HepG2 (cell line): ENCODE measurements around the gene COX6B1. TPM values are rescaled to one million over a fixed set of nuclear protein-coding genes. Genes with fewer than 3 reads are reported as not detected.

ENCODE experiments used
- ADNP ChIP-seq: sonication (generic); formaldehyde crosslinking; IDR thresholded peaks from 2 replicates; pipeline ENCODE4 v1.4.0; 2020; ENCODE audit warnings: missing genetic modification reagents
- AGO1 ChIP-seq: fragments of 200-400 bp; formaldehyde crosslinking; IDR thresholded peaks from 2 replicates; pipeline ENCODE4 v1.6.1; 2017; ENCODE audit warnings: mild to moderate bottlenecking, low read depth, low read length, moderate library complexity; ENCODE audit not compliant: poor library complexity, severe bottlenecking
- GRHL1 ChIP-seq: sonication (generic); formaldehyde crosslinking; conservative IDR thresholded peaks from 2 replicates; pipeline ENCODE4 v1.8.0; 2022; ENCODE audit warnings: missing genetic modification reagents
- HOXA3 ChIP-seq: sonication (generic); formaldehyde crosslinking; IDR thresholded peaks from 2 replicates; pipeline ENCODE4 v1.5.0; 2020; ENCODE audit warnings: missing genetic modification reagents
- KLF16 ChIP-seq, 2 experiments: sonication (generic) in 1 of 2; formaldehyde crosslinking in 1 of 2; IDR thresholded peaks; 2 replicates each; pipeline versions ENCODE4 v1.6.1 to v1.8.0; 2016 to 2023; ENCODE audit warnings: missing genetic modification reagents in 2 of 2, missing compliant biosample characterization in 1 of 2
- MED13 ChIP-seq: sonication (generic); formaldehyde crosslinking; IDR thresholded peaks from 2 replicates; pipeline ENCODE4 v1.5.0; 2020; ENCODE audit warnings: missing genetic modification reagents
- MEF2D ChIP-seq: sonication (generic); formaldehyde crosslinking; IDR thresholded peaks from 2 replicates; pipeline ENCODE4 v1.5.1; 2020; ENCODE audit warnings: mild to moderate bottlenecking, missing genetic modification reagents
- RBFOX2 ChIP-seq: fragments of 200-400 bp; formaldehyde crosslinking; IDR thresholded peaks from 2 replicates; pipeline ENCODE4 v1.6.1; 2017; ENCODE audit warnings: low read depth, mild to moderate bottlenecking, low read length
- RFXAP ChIP-seq: sonication (generic); formaldehyde crosslinking; IDR thresholded peaks from 2 replicates; pipeline ENCODE4 v1.4.0; 2020; ENCODE audit warnings: missing genetic modification reagents, borderline replicate concordance
- SNAPC2 ChIP-seq: sonication (generic); formaldehyde crosslinking; IDR thresholded peaks from 2 replicates; pipeline ENCODE4 v1.8.1; 2022; ENCODE audit warnings: mild to moderate bottlenecking, missing genetic modification reagents
- STAT5B ChIP-seq: sonication (generic); formaldehyde crosslinking; IDR thresholded peaks from 2 replicates; pipeline ENCODE4 v1.4.0; 2020; ENCODE audit warnings: missing genetic modification reagents
- TRAFD1 ChIP-seq: sonication (generic); formaldehyde crosslinking; IDR thresholded peaks from 2 replicates; pipeline ENCODE4 v1.5.1; 2020; ENCODE audit warnings: missing genetic modification reagents, mild to moderate bottlenecking, borderline replicate concordance
- TSC22D2 ChIP-seq: sonication (generic); formaldehyde crosslinking; IDR thresholded peaks from 2 replicates; pipeline ENCODE4 v1.5.1; 2020; ENCODE audit warnings: missing genetic modification reagents, mild to moderate bottlenecking, borderline replicate concordance
- YEATS2 ChIP-seq: sonication (generic); formaldehyde crosslinking; IDR thresholded peaks from 2 replicates; pipeline ENCODE4 v1.4.0; 2020; ENCODE audit warnings: missing genetic modification reagents, borderline replicate concordance
- ZFP36L2 ChIP-seq: sonication (generic); formaldehyde crosslinking; IDR thresholded peaks from 2 replicates; pipeline ENCODE4 v1.4.0; 2020; ENCODE audit warnings: missing genetic modification reagents
- ZFX ChIP-seq: sonication (generic); formaldehyde crosslinking; IDR thresholded peaks from 2 replicates; pipeline ENCODE4 v1.4.0; 2020; ENCODE audit warnings: mild to moderate bottlenecking, low read depth, missing genetic modification reagents, moderate library complexity
- ZNF530 ChIP-seq: sonication (generic); formaldehyde crosslinking; IDR thresholded peaks from 2 replicates; pipeline ENCODE4 v1.5.0; 2020; ENCODE audit warnings: low read depth, mild to moderate bottlenecking, missing genetic modification reagents
- ZNF674 ChIP-seq: sonication (generic); formaldehyde crosslinking; IDR thresholded peaks from 2 replicates; pipeline ENCODE4 v1.5.0; 2020; ENCODE audit warnings: low read depth, mild to moderate bottlenecking, missing genetic modification reagents
- ZNF687 ChIP-seq: sonication (generic); formaldehyde crosslinking; IDR thresholded peaks from 2 replicates; pipeline ENCODE4 v1.5.1; 2020; ENCODE audit warnings: mild to moderate bottlenecking, missing genetic modification reagents, moderate library complexity
- ZNF773 ChIP-seq: sonication (generic); formaldehyde crosslinking; IDR thresholded peaks from 2 replicates; pipeline ENCODE4 v1.4.0; 2020; ENCODE audit warnings: missing genetic modification reagents, borderline replicate concordance
- polyA plus RNA-seq, 8 experiments: library from polyadenylated mRNA; depleted of rRNA in 3 of 8; stranded (reverse) in 7 of 8; unstranded in 1 of 8; fragments of >200 nt; fragmentation: Illumina TruSeq in 4 of 8; extraction: Trizol in 4 of 8; gene quantifications; 2 replicates each; pipeline versions ENCODE4 v1.2.1 to v1.2.3, GENCODE V29; 2011 to 2016; ENCODE audit warnings: low read depth in 4 of 8, missing spikeins in 1 of 8, mixed read lengths in 1 of 8; ENCODE audit not compliant: insufficient read depth in 1 of 8
- total RNA-seq, 5 experiments: library from RNA; depleted of rRNA; stranded (reverse); fragments of >200 nt; fragmentation: Illumina TruSeq; extraction: Trizol; gene quantifications; 2 replicates each; pipeline ENCODE4 v1.2.3, GENCODE V29; 2016; ENCODE audit warnings: low read depth in 1 of 5
- TF ChIP-seq, protein P1 (sequence below): IDR thresholded peaks from 2 replicates; pipeline ENCODE4 v1.6.1; 2018; ENCODE audit warnings: missing genetic modification reagents

The COX6B1 gene
- total and polyA plus RNA-seq, 2 of the 13 experiments (the other 11 are each of a cell fraction or from before 2014, with no cell fraction given): 481 to 487 TPM

DNA sequence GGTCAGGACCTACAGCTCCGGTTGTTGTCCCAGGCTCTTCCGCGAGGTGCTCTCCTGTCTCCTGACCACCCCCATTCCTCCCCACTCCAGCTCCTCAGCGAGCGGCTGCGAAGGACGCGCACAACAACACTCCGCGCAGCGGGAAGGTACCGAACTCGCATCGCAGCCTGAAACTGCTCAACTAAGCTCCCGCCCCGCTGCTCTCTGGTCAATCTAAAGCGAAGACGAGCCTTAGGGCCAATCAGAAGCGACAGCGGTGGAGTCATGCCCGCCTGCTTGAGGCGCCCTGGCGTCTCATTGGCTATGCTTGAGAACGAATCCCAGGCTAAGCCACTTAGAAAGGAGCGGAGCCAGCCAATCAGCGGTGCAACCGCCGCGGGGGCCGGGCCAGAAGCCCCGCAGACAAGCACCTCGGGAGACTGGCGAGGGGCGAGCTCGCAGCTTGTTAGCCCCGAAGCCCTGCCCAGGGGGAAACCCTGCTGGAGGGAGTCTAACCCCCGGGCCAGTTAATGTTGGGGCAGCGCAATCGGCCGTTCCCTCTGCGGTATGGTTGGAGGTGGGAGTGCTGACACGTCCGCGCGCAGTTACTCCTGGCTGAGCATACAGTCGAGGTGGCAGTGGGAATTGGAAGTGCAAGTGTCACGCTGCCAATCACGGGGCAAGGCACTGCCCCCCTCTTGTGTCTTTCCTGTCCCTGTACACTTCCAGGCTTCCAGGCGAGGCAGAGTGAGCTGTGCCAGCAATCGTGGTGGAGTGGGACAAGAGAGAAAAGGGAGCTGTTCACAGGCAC lies 54.3 kb downstream of the COX6B1 start (continued):
- TF ChIP-seq GRHL1 (CRISPR knock-in tag) (no peak), TSC22D2 (CRISPR knock-in tag) (no peak), RFXAP (peak; percentile 63; the same call in 1 of the 2 replicates), ADNP (CRISPR knock-in tag) (no peak), AGO1 (no peak), HOXA3 (CRISPR knock-in tag) (peak; percentile 17; the same call in 1 of the 2 replicates), ZNF530 (CRISPR knock-in tag) (no peak), YEATS2 (CRISPR knock-in tag) (peak; percentile 13; the same call in 1 of the 2 replicates), MED13 (no peak), ZNF687 (CRISPR knock-in tag) (peak; percentile 92), KLF16 (CRISPR knock-in tag; IDR thresholded peaks at IDR 0.05) (no peak; a peak in 1 of 4 replicates), ZFX (CRISPR knock-in tag) (peak; percentile 15; the same call in 1 of the 2 replicates), ZNF773 (no peak), TRAFD1 (CRISPR knock-in tag) (no peak), SNAPC2 (CRISPR knock-in tag) (no peak), ZNF674 (CRISPR knock-in tag) (no peak), RBFOX2 (peak; percentile 60; the same call in 1 of the 2 replicates), MEF2D (CRISPR knock-in tag) (0 out of 2 replicates have a peak, but pooled peaks have one; percentile 1), STAT5B (no peak), ZFP36L2 (CRISPR knock-in tag) (no peak)
- TF ChIP-seq, protein P1, sequence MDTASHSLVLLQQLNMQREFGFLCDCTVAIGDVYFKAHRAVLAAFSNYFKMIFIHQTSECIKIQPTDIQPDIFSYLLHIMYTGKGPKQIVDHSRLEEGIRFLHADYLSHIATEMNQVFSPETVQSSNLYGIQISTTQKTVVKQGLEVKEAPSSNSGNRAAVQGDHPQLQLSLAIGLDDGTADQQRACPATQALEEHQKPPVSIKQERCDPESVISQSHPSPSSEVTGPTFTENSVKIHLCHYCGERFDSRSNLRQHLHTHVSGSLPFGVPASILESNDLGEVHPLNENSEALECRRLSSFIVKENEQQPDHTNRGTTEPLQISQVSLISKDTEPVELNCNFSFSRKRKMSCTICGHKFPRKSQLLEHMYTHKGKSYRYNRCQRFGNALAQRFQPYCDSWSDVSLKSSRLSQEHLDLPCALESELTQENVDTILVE (CRISPR knock-in tag): no peak
